ENCODE data around the gene TBPL2. TPM values are rescaled to one million over a fixed set of nuclear protein-coding genes. Genes with fewer than 3 reads are reported as not detected.

Gene TBPL2
- total and polyA plus RNA-seq, 2 of the 13 experiments (the other 11 are each of a cell fraction or from before 2014, with no cell fraction given): not detected

DNA sequence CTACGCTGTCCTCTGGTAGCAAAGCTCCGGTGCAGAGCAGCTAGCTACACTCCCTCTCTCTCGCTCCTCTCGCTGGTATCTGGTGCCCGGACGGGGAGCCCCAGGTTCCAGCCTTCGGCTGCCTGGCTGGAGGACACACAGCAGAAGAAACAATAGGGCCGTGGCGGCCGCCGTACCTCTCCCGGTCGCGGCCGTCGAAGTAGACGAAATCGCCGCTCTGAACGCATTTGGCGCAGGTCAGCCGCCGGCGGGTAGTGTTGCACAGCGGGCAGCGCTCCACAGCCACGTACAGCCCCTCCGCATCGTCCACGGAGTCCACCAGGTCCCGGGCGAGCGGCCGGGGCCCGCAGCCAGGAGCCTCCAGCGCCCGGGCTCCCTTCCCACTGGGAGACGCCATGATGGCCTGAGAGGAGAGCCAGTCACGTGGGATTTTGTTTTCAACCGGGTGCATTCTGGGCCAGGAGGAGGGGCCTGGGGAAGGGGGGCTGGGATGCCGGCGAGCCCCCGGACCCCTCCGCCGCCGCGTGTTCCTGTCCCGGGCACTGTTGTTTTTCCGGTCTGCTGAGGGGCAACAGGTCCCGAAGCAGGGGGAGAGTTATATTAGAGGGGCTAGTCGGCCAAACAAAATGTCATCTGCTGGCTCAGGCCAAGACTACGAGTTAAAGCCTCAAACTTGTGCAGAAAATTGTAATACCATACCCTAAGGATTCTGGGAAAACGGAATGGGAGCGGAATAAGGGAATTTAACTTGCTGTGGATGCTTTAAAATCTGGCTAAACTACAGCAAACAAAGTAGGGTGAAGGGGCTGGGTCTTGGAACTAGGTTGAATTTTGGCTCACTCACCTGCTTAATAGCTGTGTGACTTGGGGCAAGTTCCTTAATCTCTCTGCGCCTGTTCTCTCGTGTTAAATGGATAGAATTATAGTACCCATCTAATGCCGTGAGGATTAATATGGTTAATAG lies 28.7 kb downstream of the TBPL2 start, which contains the start of gene ATG14 (continued):
- TF ChIP-seq, protein P1, sequence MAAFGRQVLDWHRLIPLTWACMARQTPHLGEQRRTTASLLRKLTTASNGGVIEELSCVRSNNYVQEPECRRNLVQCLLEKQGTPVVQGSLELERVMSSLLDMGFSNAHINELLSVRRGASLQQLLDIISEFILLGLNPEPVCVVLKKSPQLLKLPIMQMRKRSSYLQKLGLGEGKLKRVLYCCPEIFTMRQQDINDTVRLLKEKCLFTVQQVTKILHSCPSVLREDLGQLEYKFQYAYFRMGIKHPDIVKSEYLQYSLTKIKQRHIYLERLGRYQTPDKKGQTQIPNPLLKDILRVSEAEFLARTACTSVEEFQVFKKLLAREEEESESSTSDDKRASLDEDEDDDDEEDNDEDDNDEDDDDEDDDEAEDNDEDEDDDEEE (CRISPR knock-in tag; IDR thresholded peaks at IDR 0.05): no peak
- TF ChIP-seq CHCHD3 (CRISPR knock-in tag; IDR thresholded peaks at IDR 0.05): no peak
- TF ChIP-seq, protein P2, sequence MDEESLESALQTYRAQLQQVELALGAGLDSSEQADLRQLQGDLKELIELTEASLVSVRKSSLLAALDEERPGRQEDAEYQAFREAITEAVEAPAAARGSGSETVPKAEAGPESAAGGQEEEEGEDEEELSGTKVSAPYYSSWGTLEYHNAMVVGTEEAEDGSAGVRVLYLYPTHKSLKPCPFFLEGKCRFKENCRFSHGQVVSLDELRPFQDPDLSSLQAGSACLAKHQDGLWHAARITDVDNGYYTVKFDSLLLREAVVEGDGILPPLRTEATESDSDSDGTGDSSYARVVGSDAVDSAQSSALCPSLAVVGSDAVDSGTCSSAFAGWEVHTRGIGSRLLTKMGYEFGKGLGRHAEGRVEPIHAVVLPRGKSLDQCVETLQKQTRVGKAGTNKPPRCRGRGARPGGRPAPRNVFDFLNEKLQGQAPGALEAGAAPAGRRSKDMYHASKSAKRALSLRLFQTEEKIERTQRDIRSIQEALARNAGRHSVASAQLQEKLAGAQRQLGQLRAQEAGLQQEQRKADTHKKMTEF (CRISPR knock-in tag; IDR thresholded peaks at IDR 0.05): peak; percentile 88
- TF ChIP-seq ZNF264 (CRISPR knock-in tag; IDR thresholded peaks at IDR 0.05): peak; percentile 17; the same call in 1 of the 2 replicates
- no peak for TF ChIP-seq HNRNPH1 (optimal IDR thresholded peaks at IDR 0.05; ENCODE audit: low read depth, low read length)
- no peak for TF ChIP-seq PLRG1 (conservative IDR thresholded peaks at IDR 0.05)
- 0 out of 2 replicates have a peak, but pooled peaks have one; percentile 35 for TF ChIP-seq MEIS2 (CRISPR knock-in tag; IDR thresholded peaks at IDR 0.05)
- TF ChIP-seq ZNF879 (CRISPR knock-in tag; IDR thresholded peaks at IDR 0.05): 0 out of 2 replicates have a peak, but pooled peaks have one; percentile 47
- TF ChIP-seq KDM5A (IDR thresholded peaks at IDR 0.05; ENCODE audit: borderline replicate concordance, low read length): peak; percentile 99
- TF ChIP-seq ATAD3A (CRISPR knock-in tag; IDR thresholded peaks at IDR 0.05): no peak
- TF ChIP-seq, protein P3, sequence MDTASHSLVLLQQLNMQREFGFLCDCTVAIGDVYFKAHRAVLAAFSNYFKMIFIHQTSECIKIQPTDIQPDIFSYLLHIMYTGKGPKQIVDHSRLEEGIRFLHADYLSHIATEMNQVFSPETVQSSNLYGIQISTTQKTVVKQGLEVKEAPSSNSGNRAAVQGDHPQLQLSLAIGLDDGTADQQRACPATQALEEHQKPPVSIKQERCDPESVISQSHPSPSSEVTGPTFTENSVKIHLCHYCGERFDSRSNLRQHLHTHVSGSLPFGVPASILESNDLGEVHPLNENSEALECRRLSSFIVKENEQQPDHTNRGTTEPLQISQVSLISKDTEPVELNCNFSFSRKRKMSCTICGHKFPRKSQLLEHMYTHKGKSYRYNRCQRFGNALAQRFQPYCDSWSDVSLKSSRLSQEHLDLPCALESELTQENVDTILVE (CRISPR knock-in tag; IDR thresholded peaks at IDR 0.05): peak; percentile 81
- no peak for TF ChIP-seq ZBTB3 (CRISPR knock-in tag; IDR thresholded peaks at IDR 0.05; ENCODE audit: borderline replicate concordance, low read depth)
- TF ChIP-seq RBAK (CRISPR knock-in tag; IDR thresholded peaks at IDR 0.05): no peak
- TF ChIP-seq FOXP1 (IDR thresholded peaks at IDR 0.05): no peak
- peak; percentile 45 for TF ChIP-seq FOXP1 (CRISPR knock-in tag; IDR thresholded peaks at IDR 0.05)
- TF ChIP-seq, protein P4, sequence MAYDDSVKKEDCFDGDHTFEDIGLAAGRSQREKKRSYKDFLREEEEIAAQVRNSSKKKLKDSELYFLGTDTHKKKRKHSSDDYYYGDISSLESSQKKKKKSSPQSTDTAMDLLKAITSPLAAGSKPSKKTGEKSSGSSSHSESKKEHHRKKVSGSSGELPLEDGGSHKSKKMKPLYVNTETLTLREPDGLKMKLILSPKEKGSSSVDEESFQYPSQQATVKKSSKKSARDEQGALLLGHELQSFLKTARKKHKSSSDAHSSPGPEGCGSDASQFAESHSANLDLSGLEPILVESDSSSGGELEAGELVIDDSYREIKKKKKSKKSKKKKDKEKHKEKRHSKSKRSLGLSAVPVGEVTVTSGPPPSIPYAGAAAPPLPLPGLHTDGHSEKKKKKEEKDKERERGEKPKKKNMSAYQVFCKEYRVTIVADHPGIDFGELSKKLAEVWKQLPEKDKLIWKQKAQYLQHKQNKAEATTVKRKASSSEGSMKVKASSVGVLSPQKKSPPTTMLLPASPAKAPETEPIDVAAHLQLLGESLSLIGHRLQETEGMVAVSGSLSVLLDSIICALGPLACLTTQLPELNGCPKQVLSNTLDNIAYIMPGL (CRISPR knock-in tag; IDR thresholded peaks at IDR 0.05; ENCODE audit: borderline replicate concordance in 1 of 2, low read depth in 1 of 2): peak; percentile 46 to 71; a peak in 2 of 4 replicates
- TF ChIP-seq ZC3H4 (CRISPR knock-in tag; IDR thresholded peaks at IDR 0.05; ENCODE audit: borderline replicate concordance): no peak
- peak; percentile 51; the same call in 1 of the 2 replicates for TF ChIP-seq ZNF605 (CRISPR knock-in tag; IDR thresholded peaks at IDR 0.05)
- TF ChIP-seq GABPB1 (CRISPR knock-in tag; IDR thresholded peaks at IDR 0.05): peak; percentile 86
- peak; percentile 68 for TF ChIP-seq AGO2 (optimal IDR thresholded peaks at IDR 0.05; ENCODE audit: low read depth, low read length)
- TF ChIP-seq, protein P5, sequence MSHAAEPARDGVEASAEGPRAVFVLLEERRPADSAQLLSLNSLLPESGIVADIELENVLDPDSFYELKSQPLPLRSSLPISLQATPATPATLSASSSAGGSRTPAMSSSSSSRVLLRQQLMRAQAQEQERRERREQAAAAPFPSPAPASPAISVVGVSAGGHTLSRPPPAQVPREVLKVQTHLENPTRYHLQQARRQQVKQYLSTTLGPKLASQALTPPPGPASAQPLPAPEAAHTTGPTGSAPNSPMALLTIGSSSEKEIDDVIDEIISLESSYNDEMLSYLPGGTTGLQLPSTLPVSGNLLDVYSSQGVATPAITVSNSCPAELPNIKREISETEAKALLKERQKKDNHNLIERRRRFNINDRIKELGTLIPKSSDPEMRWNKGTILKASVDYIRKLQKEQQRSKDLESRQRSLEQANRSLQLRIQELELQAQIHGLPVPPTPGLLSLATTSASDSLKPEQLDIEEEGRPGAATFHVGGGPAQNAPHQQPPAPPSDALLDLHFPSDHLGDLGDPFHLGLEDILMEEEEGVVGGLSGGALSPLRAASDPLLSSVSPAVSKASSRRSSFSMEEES (CRISPR knock-in tag; IDR thresholded peaks at IDR 0.05): peak; percentile 63; the same call in 1 of the 2 replicates

Data from HepG2 (cell line).